K562 (cell line): ENCODE results near the gene HSPE1. TPM values are rescaled to one million over a fixed set of nuclear protein-coding genes. Genes with fewer than 3 reads are reported as not detected.

ENCODE experiments used
- BHLHE40 ChIP-seq: IDR thresholded peaks from 2 replicates; pipeline ENCODE4 v1.6.1; 2011; ENCODE audit warnings: low read length, improper control_type of control experiment
- DACH1 ChIP-seq: fragments of 450-650 bp; IDR thresholded peaks from 2 replicates; pipeline ENCODE4 v1.6.1; 2018; ENCODE audit not compliant: partially characterized antibody
- E2F8 ChIP-seq: fragments of 450-650 bp; IDR thresholded peaks from 2 replicates; pipeline ENCODE4 v1.7.1; 2018; ENCODE audit warnings: mild to moderate bottlenecking, low read depth; ENCODE audit not compliant: partially characterized antibody
- GATAD2A ChIP-seq: fragments of 450-650 bp; IDR thresholded peaks from 2 replicates; pipeline ENCODE4 v1.6.1; 2017
- HNRNPL ChIP-seq: fragments of 200-400 bp; formaldehyde crosslinking; IDR thresholded peaks from 2 replicates; pipeline ENCODE4 v1.6.1; 2017; ENCODE audit warnings: low read depth, mild to moderate bottlenecking, low read length
- KLF6 ChIP-seq: fragments of 250-450 bp; sonication (Bioruptor Pico); IDR thresholded peaks from 2 replicates; pipeline ENCODE4 v1.4.0; 2020; ENCODE audit warnings: mild to moderate bottlenecking, moderate library complexity, borderline replicate concordance
- MCM3 ChIP-seq: fragments of 450-650 bp; IDR thresholded peaks from 2 replicates; pipeline ENCODE4 v1.6.1; 2016
- MEF2A ChIP-seq: IDR thresholded peaks from 2 replicates; pipeline ENCODE4 v1.6.1; 2011; ENCODE audit warnings: low read depth, mild to moderate bottlenecking, low read length, moderate library complexity; ENCODE audit not compliant: control insufficient read depth
- MYNN ChIP-seq, 2 experiments: sonication (generic); formaldehyde crosslinking in 1 of 2; IDR thresholded peaks; 2 replicates each; pipeline versions ENCODE4 v1.5.0 to v1.6.1; 2016 to 2020; ENCODE audit warnings: antibody characterized with exemption in 1 of 2, missing genetic modification reagents in 1 of 2
- NCOR1 ChIP-seq: fragments of 450-650 bp; IDR thresholded peaks from 2 replicates; pipeline ENCODE4 v1.6.1; 2016; ENCODE audit warnings: mild to moderate bottlenecking, moderate library complexity
- PHF8 ChIP-seq: fragments of 200-600 bp; sonication (generic); IDR thresholded peaks from 2 replicates; pipeline ENCODE4 v1.6.1; 2012; ENCODE audit warnings: mixed run types, mild to moderate bottlenecking, inconsistent platforms, low read length, moderate library complexity, borderline replicate concordance
- SIRT6 ChIP-seq: IDR thresholded peaks from one replicate; pipeline ENCODE4 v1.6.1; 2012; ENCODE audit warnings: low read depth, mild to moderate bottlenecking, control low read depth, inconsistent platforms, low read length, moderate library complexity
- TAF7 ChIP-seq: fragments of 450-650 bp; IDR thresholded peaks from 2 replicates; pipeline ENCODE4 v1.6.1; 2016; ENCODE audit warnings: missing genetic modification characterization, missing compliant biosample characterization
- polyA plus RNA-seq, 8 experiments: library from polyadenylated mRNA; depleted of rRNA in 4 of 8; stranded (reverse) in 5 of 8; unstranded in 3 of 8; fragments of >200 nt; fragmentation: Nextera tagmentation in 2 of 8; fragmentation: Illumina TruSeq in 1 of 8; extraction: Ambion mirVana in 2 of 8; extraction: Trizol in 1 of 8; gene quantifications; 2 replicates each; pipeline versions ENCODE4 v1.2.1 to v1.2.3, GENCODE V29; 2011 to 2014; ENCODE audit warnings: inconsistent platforms in 1 of 8, missing spikeins in 1 of 8
- total RNA-seq, 7 experiments: library from RNA; depleted of rRNA in 6 of 7; stranded (reverse); fragments of >200 nt in 6 of 7; fragmentation: Illumina TruSeq in 2 of 7; extraction: Trizol in 2 of 7; gene quantifications; 2 replicates each; pipeline versions ENCODE4 v1.2.1 to v1.2.3, GENCODE V29; 2011 to 2021; ENCODE audit warnings: low replicate concordance in 1 of 7
- TF ChIP-seq, protein P1 (sequence below): fragments of 450-650 bp; IDR thresholded peaks from 2 replicates; pipeline ENCODE4 v1.6.1; 2017; ENCODE audit warnings: antibody characterized with exemption, mild to moderate bottlenecking
- TF ChIP-seq, protein P2 (sequence below): fragments of 250-450 bp; sonication (Bioruptor Pico); IDR thresholded peaks from 2 replicates; pipeline ENCODE4 v1.8.0; 2021; ENCODE audit warnings: mild to moderate bottlenecking, moderate library complexity
- TF ChIP-seq, protein P3 (sequence below): fragments of 450-650 bp; IDR thresholded peaks from 2 replicates; pipeline ENCODE4 v1.6.1; 2016
- TF ChIP-seq, protein P4 (sequence below): sonication (generic); formaldehyde crosslinking; IDR thresholded peaks from 2 replicates; pipeline ENCODE4 v1.8.0; 2022; ENCODE audit warnings: missing genetic modification reagents, mild to moderate bottlenecking, moderate library complexity, borderline replicate concordance

The HSPE1 gene
- total and polyA plus RNA-seq, 9 of the 15 experiments (the other 6 are each of a cell fraction or from before 2014, with no cell fraction given) = 223 to 1,007 (median 612) TPM

GRCh38 chr2:197515739-197516392 lies 15.7 kb downstream of the HSPE1 start, which contains the start of gene MOB4 (continued):
- TF ChIP-seq, protein P1, sequence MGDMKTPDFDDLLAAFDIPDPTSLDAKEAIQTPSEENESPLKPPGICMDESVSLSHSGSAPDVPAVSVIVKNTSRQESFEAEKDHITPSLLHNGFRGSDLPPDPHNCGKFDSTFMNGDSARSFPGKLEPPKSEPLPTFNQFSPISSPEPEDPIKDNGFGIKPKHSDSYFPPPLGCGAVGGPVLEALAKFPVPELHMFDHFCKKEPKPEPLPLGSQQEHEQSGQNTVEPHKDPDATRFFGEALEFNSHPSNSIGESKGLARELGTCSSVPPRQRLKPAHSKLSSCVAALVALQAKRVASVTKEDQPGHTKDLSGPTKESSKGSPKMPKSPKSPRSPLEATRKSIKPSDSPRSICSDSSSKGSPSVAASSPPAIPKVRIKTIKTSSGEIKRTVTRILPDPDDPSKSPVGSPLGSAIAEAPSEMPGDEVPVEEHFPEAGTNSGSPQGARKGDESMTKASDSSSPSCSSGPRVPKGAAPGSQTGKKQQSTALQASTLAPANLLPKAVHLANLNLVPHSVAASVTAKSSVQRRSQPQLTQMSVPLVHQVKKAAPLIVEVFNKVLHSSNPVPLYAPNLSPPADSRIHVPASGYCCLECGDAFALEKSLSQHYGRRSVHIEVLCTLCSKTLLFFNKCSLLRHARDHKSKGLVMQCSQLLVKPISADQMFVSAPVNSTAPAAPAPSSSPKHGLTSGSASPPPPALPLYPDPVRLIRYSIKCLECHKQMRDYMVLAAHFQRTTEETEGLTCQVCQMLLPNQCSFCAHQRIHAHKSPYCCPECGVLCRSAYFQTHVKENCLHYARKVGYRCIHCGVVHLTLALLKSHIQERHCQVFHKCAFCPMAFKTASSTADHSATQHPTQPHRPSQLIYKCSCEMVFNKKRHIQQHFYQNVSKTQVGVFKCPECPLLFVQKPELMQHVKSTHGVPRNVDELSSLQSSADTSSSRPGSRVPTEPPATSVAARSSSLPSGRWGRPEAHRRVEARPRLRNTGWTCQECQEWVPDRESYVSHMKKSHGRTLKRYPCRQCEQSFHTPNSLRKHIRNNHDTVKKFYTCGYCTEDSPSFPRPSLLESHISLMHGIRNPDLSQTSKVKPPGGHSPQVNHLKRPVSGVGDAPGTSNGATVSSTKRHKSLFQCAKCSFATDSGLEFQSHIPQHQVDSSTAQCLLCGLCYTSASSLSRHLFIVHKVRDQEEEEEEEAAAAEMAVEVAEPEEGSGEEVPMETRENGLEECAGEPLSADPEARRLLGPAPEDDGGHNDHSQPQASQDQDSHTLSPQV = peak; percentile 59; the same call in 1 of the 2 replicates
- TF ChIP-seq HNRNPL (no peak), SIRT6 (no peak), GATAD2A (no peak), MYNN (IDR thresholded peaks at IDR 0.05) (peak; percentile 41; the same call in 1 of the 2 replicates), MYNN (CRISPR knock-in tag; IDR thresholded peaks at IDR 0.05) (no peak), MEF2A (no peak), NCOR1 (peak; percentile 52), DACH1 (peak; percentile 81), PHF8 (peak; percentile 96), BHLHE40 (peak; percentile 57; the same call in 1 of the 2 replicates), E2F8 (peak; percentile 20), TAF7 (tag) (peak; percentile 75), MCM3 (no peak), KLF6 (CRISPR knock-in tag) (peak; percentile 19; the same call in 1 of the 2 replicates)
- TF ChIP-seq, protein P2, sequence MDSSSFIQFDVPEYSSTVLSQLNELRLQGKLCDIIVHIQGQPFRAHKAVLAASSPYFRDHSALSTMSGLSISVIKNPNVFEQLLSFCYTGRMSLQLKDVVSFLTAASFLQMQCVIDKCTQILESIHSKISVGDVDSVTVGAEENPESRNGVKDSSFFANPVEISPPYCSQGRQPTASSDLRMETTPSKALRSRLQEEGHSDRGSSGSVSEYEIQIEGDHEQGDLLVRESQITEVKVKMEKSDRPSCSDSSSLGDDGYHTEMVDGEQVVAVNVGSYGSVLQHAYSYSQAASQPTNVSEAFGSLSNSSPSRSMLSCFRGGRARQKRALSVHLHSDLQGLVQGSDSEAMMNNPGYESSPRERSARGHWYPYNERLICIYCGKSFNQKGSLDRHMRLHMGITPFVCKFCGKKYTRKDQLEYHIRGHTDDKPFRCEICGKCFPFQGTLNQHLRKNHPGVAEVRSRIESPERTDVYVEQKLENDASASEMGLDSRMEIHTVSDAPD (CRISPR knock-in tag) = no peak
- TF ChIP-seq, protein P3, sequence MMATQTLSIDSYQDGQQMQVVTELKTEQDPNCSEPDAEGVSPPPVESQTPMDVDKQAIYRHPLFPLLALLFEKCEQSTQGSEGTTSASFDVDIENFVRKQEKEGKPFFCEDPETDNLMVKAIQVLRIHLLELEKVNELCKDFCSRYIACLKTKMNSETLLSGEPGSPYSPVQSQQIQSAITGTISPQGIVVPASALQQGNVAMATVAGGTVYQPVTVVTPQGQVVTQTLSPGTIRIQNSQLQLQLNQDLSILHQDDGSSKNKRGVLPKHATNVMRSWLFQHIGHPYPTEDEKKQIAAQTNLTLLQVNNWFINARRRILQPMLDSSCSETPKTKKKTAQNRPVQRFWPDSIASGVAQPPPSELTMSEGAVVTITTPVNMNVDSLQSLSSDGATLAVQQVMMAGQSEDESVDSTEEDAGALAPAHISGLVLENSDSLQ = peak; percentile 48
- TF ChIP-seq, protein P4, sequence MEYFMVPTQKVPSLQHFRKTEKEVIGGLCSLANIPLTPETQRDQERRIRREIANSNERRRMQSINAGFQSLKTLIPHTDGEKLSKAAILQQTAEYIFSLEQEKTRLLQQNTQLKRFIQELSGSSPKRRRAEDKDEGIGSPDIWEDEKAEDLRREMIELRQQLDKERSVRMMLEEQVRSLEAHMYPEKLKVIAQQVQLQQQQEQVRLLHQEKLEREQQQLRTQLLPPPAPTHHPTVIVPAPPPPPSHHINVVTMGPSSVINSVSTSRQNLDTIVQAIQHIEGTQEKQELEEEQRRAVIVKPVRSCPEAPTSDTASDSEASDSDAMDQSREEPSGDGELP (CRISPR knock-in tag) = peak; percentile 98
